Stimulated activated CD4-positive, alpha-beta T cell treated with anti-CD3 and anti-CD28 coated beads, Interleukin-2, amount 100 ng/mL, for 48 hours (primary cell): ENCODE measurements around the gene ST8SIA6.
"Not testable (repeated sequence)": the region's sequence is repeated elsewhere in the genome, so short reads cannot be mapped to it uniquely, and the experiment has no call there.

Experiments
- DNase-seq, 2 donors: peaks; one replicate each; pipeline ENCODE4 v3.0.0-alpha.2; 2020

Gene ST8SIA6

DNA sequence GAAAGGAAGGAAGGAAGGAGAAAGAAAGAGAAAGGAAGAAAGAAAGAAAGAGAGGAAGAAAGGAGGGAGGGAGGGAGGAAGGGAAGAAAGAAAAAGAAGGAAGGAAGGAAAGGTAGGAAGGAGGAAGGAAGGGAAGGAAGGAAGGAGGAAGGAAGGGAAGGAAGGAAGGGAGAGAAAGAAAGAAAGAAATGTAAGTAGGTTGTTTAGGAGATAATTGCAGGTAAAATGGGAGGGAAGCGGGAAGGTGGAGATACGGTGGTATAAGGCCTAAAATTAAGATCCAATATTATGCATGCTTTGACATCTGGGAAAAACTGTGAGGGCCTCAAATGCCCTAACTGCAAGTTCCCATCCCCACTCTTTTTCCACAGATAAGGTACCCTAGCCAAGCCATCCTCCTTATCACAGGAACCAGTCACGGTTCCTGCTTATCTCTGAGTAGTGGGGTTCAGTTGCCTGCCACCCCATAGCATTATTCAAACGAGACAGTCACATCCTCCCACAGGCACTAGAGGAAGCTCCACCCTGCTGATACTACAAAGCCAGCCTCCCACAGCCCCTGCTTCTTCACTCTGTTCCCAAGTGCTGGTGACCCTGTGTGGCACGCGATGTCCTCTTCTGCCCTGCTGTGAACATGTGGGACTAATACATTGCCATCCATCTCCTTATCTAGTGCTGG, 28.7 kb downstream of the ST8SIA6 start:
- no peak for DNase-seq

GRCh38 chr10:17423632-17424186, 30.7 kb downstream of the ST8SIA6 start:
- no peak for DNase-seq

GRCh38 chr10:17422931-17423330, 31.5 kb downstream of the ST8SIA6 start:
- DNase-seq: no peak

DNA sequence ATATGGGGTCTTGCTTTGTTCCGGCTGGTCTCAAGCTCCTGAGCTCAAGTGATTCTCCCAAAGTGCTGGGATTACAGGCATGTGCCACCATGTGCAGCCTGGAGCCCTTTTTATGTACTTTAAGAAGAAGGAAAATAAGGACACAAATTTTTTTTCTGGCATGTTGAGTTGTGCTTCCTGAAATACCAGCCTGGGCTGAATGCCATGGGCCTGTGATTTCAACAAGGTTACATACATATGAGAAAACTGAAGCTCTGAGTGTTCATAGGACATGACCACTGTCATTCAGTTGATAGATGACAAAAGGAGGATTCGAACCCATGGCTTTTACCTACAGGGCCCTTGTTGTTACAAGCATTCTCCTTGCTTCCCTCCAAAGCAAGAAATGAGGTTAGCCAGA, 36.1 kb downstream of the ST8SIA6 start:
- no peak for DNase-seq

DNA sequence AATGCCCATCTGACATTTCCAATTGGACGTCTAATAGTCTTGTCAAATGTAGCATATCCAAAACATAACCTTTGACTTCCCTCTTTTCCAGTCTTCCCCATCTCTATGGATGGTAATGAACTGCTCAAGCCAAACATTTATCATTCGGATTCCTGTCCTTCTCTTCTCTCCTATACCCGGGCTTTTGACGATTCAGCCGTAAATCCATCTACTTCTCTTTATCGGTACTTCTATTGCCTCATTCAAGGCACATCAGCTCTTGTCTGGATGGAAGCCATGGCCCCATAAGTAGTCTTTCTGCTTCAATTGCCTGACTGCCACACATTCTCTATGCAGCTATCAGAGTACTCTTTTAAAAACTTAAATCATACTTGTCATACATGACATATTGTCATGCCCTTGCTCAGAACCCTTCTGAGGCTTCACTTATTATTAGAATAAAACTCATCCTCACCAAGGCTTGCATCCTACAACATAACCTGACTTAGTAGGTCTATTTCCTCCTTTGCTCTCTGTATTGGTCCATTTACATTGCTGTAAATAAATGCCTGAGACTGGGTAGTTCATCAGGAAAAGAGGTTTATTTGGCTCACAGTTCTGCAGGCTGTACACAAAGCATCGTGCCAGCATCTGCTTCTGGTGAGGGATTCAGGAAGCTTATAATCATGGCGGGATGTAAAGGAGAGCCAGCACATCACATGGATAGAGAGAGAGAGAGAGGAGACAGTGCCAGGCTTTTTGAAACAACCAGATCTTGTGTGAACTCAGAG, 37.8 kb downstream of the ST8SIA6 start:
- no peak for DNase-seq

DNA sequence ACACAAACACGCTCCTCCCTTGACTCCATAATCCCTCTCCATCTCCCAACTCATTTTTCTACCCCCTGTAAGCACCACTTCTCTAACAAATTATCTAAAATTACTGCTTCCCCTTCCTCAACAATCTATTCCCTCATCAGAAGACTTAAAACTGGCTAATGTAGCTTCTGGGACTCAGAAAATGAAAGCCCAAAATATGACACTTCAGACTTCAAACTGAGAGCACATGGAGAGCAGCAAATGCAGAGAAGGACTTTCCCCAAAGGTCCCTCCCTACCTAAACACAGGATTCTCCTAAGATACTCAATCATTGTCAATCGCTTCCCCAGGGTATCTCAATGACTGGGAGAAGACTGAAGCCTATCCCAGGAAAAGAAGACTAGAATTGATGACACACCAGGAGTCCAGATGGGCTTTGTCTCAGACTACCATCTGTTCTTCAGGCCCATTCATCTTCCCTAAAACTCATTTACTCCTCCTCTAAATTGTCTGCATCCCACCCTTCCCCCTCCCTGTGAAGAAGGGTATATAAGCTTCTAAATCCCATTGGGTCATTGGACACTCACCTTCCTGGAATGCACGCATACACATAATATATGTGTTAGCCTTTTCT, 39.2 kb downstream of the ST8SIA6 start:
- DNase-seq: no peak

DNA sequence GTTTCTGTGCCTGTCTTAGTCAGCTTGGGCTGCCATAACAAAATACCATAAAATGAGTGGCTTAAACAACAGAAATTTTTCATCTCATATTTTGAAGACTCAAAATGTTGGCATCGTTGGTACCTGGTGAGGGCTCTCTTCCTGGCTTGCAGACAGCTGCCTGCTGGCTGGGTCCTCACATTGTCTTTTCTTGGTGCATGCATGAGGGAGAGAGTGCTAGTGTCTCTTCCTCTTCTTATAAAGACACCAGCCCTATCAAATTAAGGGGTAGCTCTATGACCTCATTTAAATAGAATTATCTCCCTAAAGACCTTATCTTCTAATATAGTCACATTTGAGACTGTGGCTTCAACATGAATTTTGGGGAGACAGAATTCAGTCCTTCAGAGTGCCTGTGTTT, 39.9 kb downstream of the ST8SIA6 start:
- DNase-seq: no peak

DNA sequence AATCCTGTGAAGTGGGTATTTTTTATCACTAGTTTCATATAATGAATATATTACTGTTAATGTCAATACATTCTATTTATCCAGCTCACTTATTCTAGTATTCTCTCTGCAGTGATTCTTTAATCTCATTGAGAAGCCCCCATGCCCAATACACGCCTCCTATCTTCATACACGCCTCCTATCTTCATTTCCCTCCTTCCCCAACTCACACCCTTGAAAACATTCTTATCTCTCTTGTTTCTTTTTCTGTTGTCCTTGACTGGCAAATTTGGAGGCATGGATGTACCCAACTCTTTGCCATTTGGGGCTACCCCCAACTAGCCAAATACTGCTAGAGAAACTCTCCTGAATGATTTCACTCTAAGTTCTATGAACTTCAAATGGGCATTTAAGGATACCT, 40.5 kb downstream of the ST8SIA6 start:
- no peak for DNase-seq

GRCh38 chr10:17412323-17412722, 42.1 kb downstream of the ST8SIA6 start:
- DNase-seq: no peak

DNA sequence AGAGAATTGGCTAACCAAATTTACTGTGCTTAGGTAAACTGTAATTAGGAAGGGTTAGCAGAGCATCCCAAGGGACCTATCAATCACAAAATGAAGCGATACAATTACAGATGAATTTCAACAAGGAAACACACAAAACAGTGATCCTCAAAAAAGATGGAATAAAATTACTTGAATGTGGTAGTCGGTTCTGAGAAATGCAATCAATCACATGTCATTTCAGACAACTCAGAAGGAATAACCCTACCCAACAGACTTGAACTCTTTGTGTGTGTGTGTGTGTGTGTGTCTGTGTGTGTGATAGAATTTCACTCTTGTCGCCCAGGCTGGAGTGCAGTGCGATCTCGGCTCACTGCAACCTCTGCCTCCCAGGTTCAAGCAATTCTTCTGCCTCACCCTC, 43.5 kb downstream of the ST8SIA6 start:
- no peak for DNase-seq

DNA sequence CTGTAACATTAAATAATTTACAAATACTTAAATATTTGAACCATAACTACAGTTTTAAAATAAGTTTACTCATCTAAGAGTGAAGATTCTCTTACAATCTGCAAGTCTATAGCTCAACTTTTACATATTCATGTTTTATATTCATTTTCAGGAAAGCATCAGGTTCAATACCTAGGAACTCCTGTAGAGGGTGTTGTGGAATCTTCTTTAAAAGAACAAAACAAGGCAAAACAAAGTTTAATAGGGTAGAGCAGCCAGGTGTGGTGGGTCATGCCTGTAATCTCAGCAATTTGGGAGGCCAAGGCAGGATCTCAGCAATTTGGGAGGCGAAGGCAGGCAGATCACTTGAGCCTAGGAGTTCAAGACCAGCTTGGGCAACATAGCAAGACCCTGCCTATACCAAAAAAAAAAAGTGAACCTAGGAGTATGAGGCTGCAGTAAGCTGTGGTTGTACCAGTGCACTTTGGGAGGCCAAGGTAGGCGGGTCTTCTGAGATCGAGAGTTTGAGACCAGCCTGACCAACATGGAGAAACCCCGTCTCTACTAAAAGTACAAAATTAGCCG, 45.1 kb downstream of the ST8SIA6 start:
- DNase-seq: no peak

- no peak for DNase-seq
Measured at GRCh38 chr10:17407047-17407446, 47.3 kb downstream of the ST8SIA6 start.

DNA sequence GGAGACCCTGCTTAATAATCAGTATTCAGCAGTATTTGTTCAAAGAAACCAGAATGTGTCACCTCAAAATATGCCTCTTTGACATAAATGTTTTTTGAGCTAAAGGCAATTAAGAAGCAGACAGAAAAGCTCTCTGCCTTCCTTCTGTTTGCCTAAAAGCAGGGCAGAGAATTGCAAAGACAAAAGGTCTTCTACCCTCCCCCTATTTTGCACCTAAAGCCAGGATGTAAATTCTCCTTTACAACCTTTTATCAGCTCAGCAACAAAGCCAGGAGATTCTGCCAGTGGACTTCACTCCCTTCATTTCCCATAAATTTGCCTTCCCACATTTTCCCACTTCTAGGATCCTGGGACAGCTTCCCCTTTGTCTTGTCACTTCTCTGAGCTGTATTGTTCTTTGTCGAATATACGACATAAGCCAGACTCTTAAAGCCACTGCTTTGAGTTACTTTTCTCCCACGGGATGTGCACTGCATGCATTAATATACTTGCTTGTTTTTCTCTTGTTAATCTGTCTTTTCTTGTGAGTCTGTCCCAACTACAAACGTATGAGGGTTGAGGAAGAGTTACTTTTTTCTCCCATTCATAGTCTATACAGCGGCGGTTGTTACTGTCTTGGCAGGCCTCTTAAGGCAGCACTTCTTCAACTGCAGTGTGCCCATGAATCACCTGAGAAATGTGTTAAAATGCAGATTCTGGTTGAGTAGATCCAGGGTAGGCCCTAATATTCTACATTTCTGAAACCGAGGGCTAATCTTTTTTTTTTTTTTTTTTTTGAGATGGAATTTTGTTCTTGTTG, 48.2 kb downstream of the ST8SIA6 start:
- DNase-seq: no peak

GRCh38 chr10:17403161-17403560, 51.2 kb downstream of the ST8SIA6 start:
- DNase-seq: no peak

- not testable (repeated sequence) for DNase-seq
Measured at GRCh38 chr10:17402040-17402439, 52.4 kb downstream of the ST8SIA6 start.

GRCh38 chr10:17396004-17396403, 58.4 kb downstream of the ST8SIA6 start:
- DNase-seq: no peak

DNA sequence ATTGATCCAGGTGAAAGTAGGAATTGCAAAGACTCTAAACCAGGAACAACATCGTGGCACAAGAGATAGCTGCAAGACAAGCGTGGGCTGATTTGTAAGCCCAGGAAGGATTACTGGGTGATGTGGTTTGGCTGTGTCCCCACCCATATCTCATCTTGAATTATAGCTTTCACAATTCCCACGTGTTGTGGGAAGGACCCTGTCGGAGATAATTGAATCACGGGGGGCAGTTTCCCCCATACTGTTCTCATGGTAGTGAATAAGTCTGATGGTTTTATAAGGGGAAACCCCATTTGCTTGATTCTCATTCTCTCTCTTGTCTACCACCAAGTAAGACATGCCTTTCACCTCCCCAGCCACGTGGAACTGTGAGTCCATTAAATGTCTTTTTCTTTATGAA, 59.5 kb downstream of the ST8SIA6 start:
- DNase-seq: peak in 1 of 2 donors; percentile 5

- no peak for DNase-seq
Measured at GRCh38 chr10:17387861-17388503, 66.4 kb downstream of the ST8SIA6 start.

GRCh38 chr10:17386616-17387075, 67.7 kb downstream of the ST8SIA6 start:
- DNase-seq: no peak

GRCh38 chr10:17386021-17386420, 68.4 kb downstream of the ST8SIA6 start:
- no peak for DNase-seq

DNA sequence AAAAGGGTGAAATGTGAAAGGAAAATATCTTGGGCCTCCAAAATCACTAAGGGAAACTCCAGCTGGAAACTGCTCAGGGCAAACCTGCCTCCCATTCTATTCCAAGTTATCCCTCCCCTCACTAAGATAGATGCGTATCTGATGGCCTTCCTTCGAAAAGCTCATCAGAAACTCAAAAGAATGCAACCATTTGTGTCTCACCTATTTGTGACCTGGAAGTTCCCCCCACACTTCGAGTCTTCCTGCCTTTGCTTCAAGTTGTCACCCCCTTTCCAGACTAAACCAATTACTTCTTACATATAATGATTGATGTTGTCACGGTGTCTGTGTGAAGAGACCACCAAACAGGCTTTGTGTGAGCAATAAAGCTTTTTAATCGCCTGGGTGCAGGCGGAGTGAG, 69.3 kb downstream of the ST8SIA6 start:
- no peak for DNase-seq
